Activated CD4-positive, alpha-beta T cell treated with anti-CD3 and anti-CD28 coated beads, Interleukin-2, amount 10 ng/mL, durations not matched to agents 7 days and 5 days (primary cell): ENCODE data around the gene PCCA. TPM values are rescaled to one million over a fixed set of nuclear protein-coding genes. Genes with fewer than 3 reads are reported as not detected.
"Not testable (repeated sequence)": the region's sequence is repeated elsewhere in the genome, so short reads cannot be mapped to it uniquely, and the experiment has no call there.

Source experiments
- CTCF ChIA-PET: fragments of 350-600 bp; sonication (Branson Sonifier 250); formaldehyde crosslinking; loops from one replicate; lab custom pipeline; 2021; ENCODE audit warnings: antibody characterized with exemption; lab: Charles Lee
- POLR2A ChIA-PET: fragments of 350-600 bp; sonication (Branson Sonifier 250); formaldehyde crosslinking; loops from one replicate; lab custom pipeline; 2021; ENCODE audit warnings: antibody characterized with exemption; lab: Charles Lee
- DNase-seq: peaks from one replicate; pipeline ENCODE4 v3.0.0-alpha.2; 2020
- H3K27ac Mint-ChIP-seq: one replicate; pipeline ENCODE4 v1.8.0; 2021; ENCODE audit warnings: mild to moderate bottlenecking, moderate library complexity, mixed read lengths
- H3K27me3 Mint-ChIP-seq: one replicate; pipeline ENCODE4 v1.8.0; 2021; ENCODE audit warnings: mixed read lengths
- H3K36me3 Mint-ChIP-seq: one replicate; pipeline ENCODE4 v1.8.0; 2021; ENCODE audit warnings: low read depth, mixed read lengths
- H3K4me1 Mint-ChIP-seq: one replicate; pipeline ENCODE4 v1.8.0; 2021; ENCODE audit warnings: mixed read lengths
- H3K4me3 Mint-ChIP-seq: one replicate; pipeline ENCODE4 v1.8.0; 2021; ENCODE audit warnings: mild to moderate bottlenecking, moderate library complexity, mixed read lengths
- H3K9me3 Mint-ChIP-seq: one replicate; pipeline ENCODE4 v1.8.0; 2021; ENCODE audit warnings: mixed read lengths
- total RNA-seq, 2 experiments: library from RNA; stranded (reverse); gene quantifications; one replicate each; pipeline ENCODE4 v1.2.3, GENCODE V29; 2021

The PCCA gene
- total RNA-seq, 2 experiments from 2014 or later = 8.6 to 8.9 TPM

GRCh38 chr13:100298691-100299090 lies 209.8 kb downstream of the PCCA start:
- DNase-seq = no peak
- Mint-ChIP-seq H3K27ac (no peak overlapping the region), H3K4me1 (no peaks in the 10 kb centered on the region), H3K36me3 (no peaks in the 10 kb centered on the region), H3K4me3 (no peak overlapping the region), H3K9me3 (no peaks in the 10 kb centered on the region), H3K27me3 (no peaks in the 10 kb centered on the region)
- CTCF ChIA-PET = interaction anchor here (0.7 kb wide), 1 partner anchor 1604 kb away, joined by 3 read pairs; no protein-coding TSS in a partner anchor
- POLR2A ChIA-PET = no interaction called here

- DNase-seq = no peak
- POLR2A ChIA-PET = no interaction called here
- Mint-ChIP-seq H3K4me3 (no peak overlapping the region), H3K4me1 (no peaks in the 10 kb centered on the region), H3K9me3 (no peaks in the 10 kb centered on the region), H3K27me3 (no peaks in the 10 kb centered on the region), H3K36me3 (no peaks in the 10 kb centered on the region), H3K27ac (no peak overlapping the region)
- CTCF ChIA-PET = interaction anchor here (0.5 kb wide), 1 partner anchor 520 kb away, joined by 3 read pairs; no protein-coding TSS in a partner anchor
These were observed 211.3 kb downstream of the PCCA start for GRCh38 chr13:100300243-100300642.

GRCh38 chr13:100300708-100301107 lies 211.8 kb downstream of the PCCA start:
- CTCF ChIA-PET = no interaction called here
- POLR2A ChIA-PET = no interaction called here
- Mint-ChIP-seq H3K27ac (no peak overlapping the region), H3K4me1 (no peaks in the 10 kb centered on the region), H3K9me3 (no peaks in the 10 kb centered on the region), H3K27me3 (no peaks in the 10 kb centered on the region), H3K36me3 (no peaks in the 10 kb centered on the region), H3K4me3 (no peak overlapping the region)
- DNase-seq = no peak

DNA sequence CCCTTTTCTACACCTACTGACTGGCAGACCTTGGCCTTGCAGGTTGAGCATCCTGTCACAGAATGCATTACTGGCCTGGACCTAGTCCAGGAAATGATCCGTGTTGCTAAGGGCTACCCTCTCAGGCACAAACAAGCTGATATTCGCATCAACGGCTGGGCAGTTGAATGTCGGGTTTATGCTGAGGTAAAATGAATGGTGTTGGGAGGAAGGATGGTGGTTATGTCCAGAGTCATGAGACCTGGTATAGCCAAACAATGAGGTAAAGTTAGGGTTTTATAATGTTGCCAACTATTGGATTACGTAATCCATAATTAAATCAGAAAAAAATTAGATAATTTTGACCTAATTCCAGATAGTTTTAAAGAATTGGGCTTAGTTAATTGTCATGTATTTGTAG lies 212.5 kb downstream of the PCCA start:
- no peaks in the 10 kb centered on the region for H3K9me3 Mint-ChIP-seq
- no peaks in the 10 kb centered on the region for H3K4me1 Mint-ChIP-seq
- H3K36me3 Mint-ChIP-seq = no peaks in the 10 kb centered on the region
- no peak overlapping the region for H3K27ac Mint-ChIP-seq
- ChIA-PET CTCF (interaction anchor here (1.1 kb wide), 1 partner anchor 98 kb away, joined by 3 read pairs; no protein-coding TSS in a partner anchor), POLR2A (no interaction called here)
- no peak for DNase-seq
- no peaks in the 10 kb centered on the region for H3K27me3 Mint-ChIP-seq
- H3K4me3 Mint-ChIP-seq = no peak overlapping the region

GRCh38 chr13:100302391-100302790 lies 213.5 kb downstream of the PCCA start:
- H3K4me1 Mint-ChIP-seq = no peaks in the 10 kb centered on the region
- no peaks in the 10 kb centered on the region for H3K9me3 Mint-ChIP-seq
- H3K27me3 Mint-ChIP-seq = no peaks in the 10 kb centered on the region
- ChIA-PET POLR2A (no interaction called here), CTCF (interaction anchor here (1.1 kb wide), 1 partner anchor 99 kb away, joined by 3 read pairs; no protein-coding TSS in a partner anchor)
- no peak overlapping the region for H3K27ac Mint-ChIP-seq
- no peaks in the 10 kb centered on the region for H3K36me3 Mint-ChIP-seq
- H3K4me3 Mint-ChIP-seq = no peak overlapping the region
- DNase-seq = no peak

GRCh38 chr13:100304229-100304628 lies 215.3 kb downstream of the PCCA start:
- CTCF ChIA-PET = no interaction called here
- Mint-ChIP-seq H3K4me1 (no peaks in the 10 kb centered on the region), H3K9me3 (no peaks in the 10 kb centered on the region), H3K27ac (no peak overlapping the region), H3K4me3 (no peak overlapping the region), H3K27me3 (no peaks in the 10 kb centered on the region), H3K36me3 (no peaks in the 10 kb centered on the region)
- POLR2A ChIA-PET = no interaction called here
- no peak for DNase-seq

DNA sequence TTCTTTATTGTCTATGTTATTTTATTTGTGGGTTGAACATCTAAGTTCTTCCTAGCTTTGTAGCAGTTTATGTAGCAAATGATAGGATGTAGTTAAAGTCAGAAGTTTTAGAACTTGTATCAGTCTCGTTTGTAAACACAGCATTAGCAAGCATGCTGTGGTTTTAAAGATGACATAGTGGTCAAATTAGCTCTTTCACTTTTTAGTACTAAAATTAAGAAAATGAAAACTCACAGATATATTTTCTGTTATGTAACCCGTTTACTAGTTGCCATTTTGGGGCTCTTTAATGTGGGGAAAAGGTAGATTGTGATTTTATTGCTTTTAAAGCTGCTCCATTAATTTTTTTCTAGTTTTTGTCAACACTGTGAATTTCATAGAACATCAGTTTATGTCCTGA lies 216.5 kb downstream of the PCCA start:
- POLR2A ChIA-PET = no interaction called here

DNA sequence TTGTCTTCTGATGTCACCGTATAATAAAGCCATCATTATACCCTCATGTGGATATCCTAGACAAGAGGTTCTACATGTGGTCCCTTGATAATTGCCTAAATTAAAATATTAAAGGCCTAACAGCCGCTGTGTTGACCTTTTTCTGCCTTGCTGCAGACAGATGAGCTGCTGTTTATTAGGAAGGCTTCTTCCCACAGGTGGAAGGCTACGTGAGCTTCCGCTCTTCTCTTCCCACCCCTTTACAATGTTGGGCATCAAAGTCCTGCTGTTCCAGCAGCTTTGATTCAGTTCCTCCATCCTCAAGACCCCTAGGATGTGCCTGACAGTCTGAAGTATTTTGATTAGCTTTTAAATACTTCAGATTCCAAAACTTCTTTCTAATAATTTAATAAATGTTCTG lies 217.1 kb downstream of the PCCA start:
- Mint-ChIP-seq H3K9me3 (no peaks in the 10 kb centered on the region), H3K4me1 (no peaks in the 10 kb centered on the region), H3K4me3 (no peak overlapping the region), H3K27ac (no peak overlapping the region), H3K27me3 (no peaks in the 10 kb centered on the region), H3K36me3 (no peaks in the 10 kb centered on the region)
- ChIA-PET CTCF (no interaction called here), POLR2A (no interaction called here)
- DNase-seq = no peak

More for the DNA sequence above, 216.5 kb downstream of the PCCA start:
- Mint-ChIP-seq H3K9me3 (no peaks in the 10 kb centered on the region), H3K4me3 (no peak overlapping the region), H3K4me1 (no peaks in the 10 kb centered on the region), H3K27ac (no peak overlapping the region), H3K27me3 (no peaks in the 10 kb centered on the region), H3K36me3 (no peaks in the 10 kb centered on the region)
- DNase-seq = no peak
- CTCF ChIA-PET = no interaction called here

DNA sequence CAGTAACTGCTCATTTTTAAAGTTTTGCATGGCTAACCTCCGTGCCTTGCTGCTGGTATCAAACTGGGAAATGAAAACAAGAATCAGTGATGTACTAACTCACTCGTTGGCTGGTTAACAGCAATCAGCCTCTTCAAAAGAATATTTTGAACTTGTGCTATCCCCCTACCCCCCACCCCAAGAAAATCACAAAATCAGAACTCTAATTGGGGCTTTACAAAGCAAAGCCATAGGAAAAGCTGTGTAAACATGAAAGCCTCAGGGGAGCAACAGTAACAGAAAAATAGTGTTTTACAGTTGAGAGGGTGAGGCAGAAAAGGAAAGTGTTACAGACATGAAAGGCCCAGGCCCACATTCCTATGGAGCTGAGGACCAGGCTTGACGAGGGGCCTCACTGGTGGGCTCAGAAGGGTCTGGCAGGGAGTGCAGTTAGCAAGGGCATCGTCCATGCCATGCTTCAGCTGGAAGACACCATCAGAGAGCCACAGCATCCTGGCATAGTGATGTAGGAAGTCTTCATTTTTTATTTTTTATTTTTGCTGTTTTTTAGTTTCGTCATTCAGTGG lies 217.6 kb downstream of the PCCA start:
- H3K36me3 Mint-ChIP-seq = no peaks in the 10 kb centered on the region
- H3K27me3 Mint-ChIP-seq = no peaks in the 10 kb centered on the region
- no peak for DNase-seq
- H3K9me3 Mint-ChIP-seq = no peaks in the 10 kb centered on the region
- H3K4me1 Mint-ChIP-seq = no peaks in the 10 kb centered on the region
- CTCF ChIA-PET = no interaction called here
- no peak overlapping the region for H3K4me3 Mint-ChIP-seq
- no peak overlapping the region for H3K27ac Mint-ChIP-seq
- POLR2A ChIA-PET = no interaction called here

DNA sequence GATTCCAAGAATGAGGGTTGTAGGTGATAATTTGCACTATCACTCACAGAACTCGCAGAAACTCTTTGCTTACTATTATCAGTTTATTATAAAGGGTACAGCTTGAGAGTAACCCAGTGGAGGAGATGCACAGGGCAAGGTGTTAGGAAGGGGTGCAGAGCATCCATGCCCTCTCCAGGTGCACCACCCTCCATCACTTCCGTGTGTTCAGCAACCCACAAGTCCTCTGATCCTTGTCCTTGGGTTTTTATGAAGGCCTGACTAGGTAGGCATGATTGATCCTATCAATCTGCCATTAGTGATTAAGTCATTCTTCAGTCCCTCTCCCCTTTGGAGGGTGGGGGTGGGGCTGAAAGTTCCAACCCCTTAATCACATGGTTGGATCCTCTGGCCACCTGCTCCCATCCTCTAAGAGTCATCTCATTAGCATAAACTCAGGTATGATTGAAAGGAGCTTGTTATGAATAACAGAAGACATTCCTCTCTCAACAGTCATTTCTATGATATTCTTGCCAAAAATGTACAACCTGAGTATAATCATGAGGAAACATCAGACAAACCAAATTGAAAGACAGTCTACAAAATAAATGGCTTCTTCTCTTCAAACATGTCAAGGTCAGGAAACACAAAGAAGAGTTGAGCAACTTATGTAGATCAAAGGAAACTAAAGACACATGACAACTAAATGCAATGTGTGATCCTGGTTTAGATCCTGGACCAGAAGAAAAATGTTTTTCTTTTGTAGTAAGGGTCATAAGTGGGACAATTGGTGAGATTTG lies 225.4 kb downstream of the PCCA start:
- Mint-ChIP-seq H3K4me1 (no peaks in the 10 kb centered on the region), H3K4me3 (no peak overlapping the region), H3K27ac (no peak overlapping the region), H3K9me3 (peaks cover 3% of the 10 kb centered on the region), H3K36me3 (peaks cover 3% of the 10 kb centered on the region), H3K27me3 (no peaks in the 10 kb centered on the region)
- POLR2A ChIA-PET = no interaction called here
- DNase-seq = no peak
- CTCF ChIA-PET = no interaction called here

- POLR2A ChIA-PET = no interaction called here
- CTCF ChIA-PET = no interaction called here
- DNase-seq = no peak
These were observed 226.6 kb downstream of the PCCA start for GRCh38 chr13:100315522-100315921.

GRCh38 chr13:100318473-100318872 lies 229.6 kb downstream of the PCCA start:
- H3K27ac Mint-ChIP-seq, CTCF ChIA-PET, DNase-seq, H3K4me3 Mint-ChIP-seq, H3K9me3 Mint-ChIP-seq, H3K4me1 Mint-ChIP-seq, POLR2A ChIA-PET, H3K36me3 Mint-ChIP-seq, H3K27me3 Mint-ChIP-seq: not testable (repeated sequence)

More at GRCh38 chr13:100315522-100315921, 226.6 kb downstream of the PCCA start:
- Mint-ChIP-seq H3K4me3 (no peak overlapping the region), H3K36me3 (peaks cover 7% of the 10 kb centered on the region), H3K27ac (no peak overlapping the region), H3K4me1 (no peaks in the 10 kb centered on the region), H3K27me3 (no peaks in the 10 kb centered on the region), H3K9me3 (peaks cover 7% of the 10 kb centered on the region)

GRCh38 chr13:100323937-100324336 lies 235.0 kb downstream of the PCCA start:
- H3K27ac Mint-ChIP-seq = no peak overlapping the region
- H3K9me3 Mint-ChIP-seq = peaks cover 4% of the 10 kb centered on the region
- no peaks in the 10 kb centered on the region for H3K4me1 Mint-ChIP-seq
- CTCF ChIA-PET = no interaction called here
- no peaks in the 10 kb centered on the region for H3K27me3 Mint-ChIP-seq
- POLR2A ChIA-PET = no interaction called here
- DNase-seq = no peak
- H3K36me3 Mint-ChIP-seq = peaks cover 5% of the 10 kb centered on the region
- no peak overlapping the region for H3K4me3 Mint-ChIP-seq
